ENCODE data around the gene RFX1. TPM values are rescaled to one million over a fixed set of nuclear protein-coding genes. Genes with fewer than 3 reads are reported as not detected.
A peak's percentile ranks its signal among the peaks of the same experiment; 100 is the strongest.

RFX1 gene
- total RNA-seq, 8 experiments from 2014 or later, result 1.9 to 21.2 (median 8.7) TPM

GRCh38 chr19:14000691-14001375 is 5.3 kb downstream of the RFX1 start:
- H3K4me3 ChIP-seq, result no peak overlapping the region
- in situ Hi-C loops (cut with MboI; ENCODE audit: low pct_unique_long_range_greater_than_20kb in 2 of 9, low sequenced_read_pairs in 9 of 9, unreplicated experiment in 9 of 9), result no loop called here
- H3K4me1 ChIP-seq (replicated peaks in 1 of 2), result peaks cover 0 to 6% of the 10 kb centered on the region in 2 donors
- WGBS, 10 experiments, result 79 to 100% (median 88%) methylated on average over 1 to 11 of the region's 13 CpGs
- ATAC-seq (replicated peaks in 6 of 8), result no peak
- no peak overlapping the region for H3K27ac ChIP-seq

- no peak for ATAC-seq (replicated peaks in 6 of 8)
- Histone ChIP-seq H3K4me1 (replicated peaks in 1 of 2) (peaks cover 0 to 1% of the 10 kb centered on the region in 2 donors), H3K27ac (no peak overlapping the region), H3K4me3 (no peak overlapping the region)
- WGBS, 10 experiments, result 92 to 100% (median 100%) methylated on average over 2 to 3 of the region's 3 CpGs; no CpG with 5 or more reads in 3 of the 10 experiments
- in situ Hi-C loops (cut with MboI; ENCODE audit: low pct_unique_long_range_greater_than_20kb in 2 of 9, low sequenced_read_pairs in 9 of 9, unreplicated experiment in 9 of 9), result no loop called here
Measured at GRCh38 chr19:13999085-13999484, 7.0 kb downstream of the RFX1 start.

GRCh38 chr19:13998426-13998825 is 7.7 kb downstream of the RFX1 start:
- WGBS, 10 experiments, result 100% methylated on average over 1 of the region's 1 CpG; no CpG with 5 or more reads in 8 of the 10 experiments
- in situ Hi-C loops (cut with MboI; ENCODE audit: low pct_unique_long_range_greater_than_20kb in 2 of 9, low sequenced_read_pairs in 9 of 9, unreplicated experiment in 9 of 9), result no loop called here
- H3K4me1 ChIP-seq (replicated peaks in 1 of 2), result peaks cover 0 to 4% of the 10 kb centered on the region in 2 donors
- ATAC-seq (replicated peaks in 6 of 8), result no peak
- no peak overlapping the region for H3K27ac ChIP-seq
- no peak overlapping the region for H3K4me3 ChIP-seq

GRCh38 chr19:13997631-13997962 is 8.5 kb downstream of the RFX1 start:
- WGBS, 10 experiments, result 80 to 100% (median 100%) methylated on average over 1 of the region's 6 CpGs; no CpG with 5 or more reads in 7 of the 10 experiments
- ATAC-seq (replicated peaks in 6 of 8), result no peak
- in situ Hi-C loops (cut with MboI; ENCODE audit: low pct_unique_long_range_greater_than_20kb in 2 of 9, low sequenced_read_pairs in 9 of 9, unreplicated experiment in 9 of 9), result no loop called here
- Histone ChIP-seq H3K4me1 (replicated peaks in 1 of 2) (peaks cover 0 to 4% of the 10 kb centered on the region in 2 donors), H3K4me3 (no peak overlapping the region), H3K27ac (no peak overlapping the region)

GRCh38 chr19:13996928-13997630 is 9.0 kb downstream of the RFX1 start:
- ATAC-seq (replicated peaks in 6 of 8), result no peak

GRCh38 chr19:13995878-13996765 is 10.0 kb downstream of the RFX1 start:
- peak in 1 of 8 experiments; percentile 29 for ATAC-seq (replicated peaks in 6 of 8)
- Histone ChIP-seq H3K4me3 (no peak overlapping the region), H3K27ac (no peak overlapping the region), H3K4me1 (replicated peaks in 1 of 2) (peaks cover 0 to 4% of the 10 kb centered on the region in 2 donors)
- in situ Hi-C loops (cut with MboI; ENCODE audit: low pct_unique_long_range_greater_than_20kb in 2 of 9, low sequenced_read_pairs in 9 of 9, unreplicated experiment in 9 of 9), result no loop called here
- 75 to 97% (median 88%) methylated on average over 2 to 7 of the region's 14 CpGs; no CpG with 5 or more reads in 3 of the 10 experiments for WGBS, 10 experiments

More at GRCh38 chr19:13996928-13997630, 9.0 kb downstream of the RFX1 start:
- Histone ChIP-seq H3K27ac (no peak overlapping the region), H3K4me1 (replicated peaks in 1 of 2) (peaks cover 0 to 4% of the 10 kb centered on the region in 2 donors), H3K4me3 (no peak overlapping the region)
- in situ Hi-C loops (cut with MboI; ENCODE audit: low pct_unique_long_range_greater_than_20kb in 2 of 9, low sequenced_read_pairs in 9 of 9, unreplicated experiment in 9 of 9), result no loop called here
- WGBS, 10 experiments, result 80 to 100% (median 88%) methylated on average over 2 to 11 of the region's 22 CpGs; no CpG with 5 or more reads in 4 of the 10 experiments

GRCh38 chr19:13995017-13995728 is 10.9 kb downstream of the RFX1 start:
- peaks cover 0 to 4% of the 10 kb centered on the region in 2 donors for H3K4me1 ChIP-seq (replicated peaks in 1 of 2)
- 24 to 100% (median 83%) methylated on average over 1 to 6 of the region's 13 CpGs; no CpG with 5 or more reads in 1 of the 10 experiments for WGBS, 10 experiments
- H3K4me3 ChIP-seq, result no peak overlapping the region
- in situ Hi-C loops (cut with MboI; ENCODE audit: low pct_unique_long_range_greater_than_20kb in 2 of 9, low sequenced_read_pairs in 9 of 9, unreplicated experiment in 9 of 9), result no loop called here
- H3K27ac ChIP-seq, result no peak overlapping the region
- ATAC-seq (replicated peaks in 6 of 8), result no peak

- H3K27ac ChIP-seq, result no peak overlapping the region
- H3K4me3 ChIP-seq, result no peak overlapping the region
- in situ Hi-C loops (cut with MboI; ENCODE audit: low pct_unique_long_range_greater_than_20kb in 2 of 9, low sequenced_read_pairs in 9 of 9, unreplicated experiment in 9 of 9), result no loop called here
- H3K4me1 ChIP-seq (replicated peaks in 1 of 2), result peaks cover 0 to 4% of the 10 kb centered on the region in 2 donors
- WGBS, 10 experiments, result 67 to 100% (median 86%) methylated on average over 1 to 10 of the region's 22 CpGs; no CpG with 5 or more reads in 7 of the 10 experiments
- ATAC-seq (replicated peaks in 6 of 8), result peak in 5 of 8 experiments; percentile 25 to 60 (median 39)
Measured at GRCh38 chr19:13993590-13994300, 12.4 kb downstream of the RFX1 start.

GRCh38 chr19:13992025-13992424 is 14.1 kb downstream of the RFX1 start:
- Histone ChIP-seq H3K4me1 (replicated peaks in 1 of 2) (peaks cover 0 to 4% of the 10 kb centered on the region in 2 donors), H3K27ac (no peak overlapping the region), H3K4me3 (no peak overlapping the region)
- WGBS, 10 experiments, result 90 to 95% (median 94%) methylated on average over 2 to 3 of the region's 7 CpGs; no CpG with 5 or more reads in 7 of the 10 experiments
- in situ Hi-C loops (cut with MboI; ENCODE audit: low pct_unique_long_range_greater_than_20kb in 2 of 9, low sequenced_read_pairs in 9 of 9, unreplicated experiment in 9 of 9), result no loop called here
- ATAC-seq (replicated peaks in 6 of 8), result no peak

GRCh38 chr19:13990085-13990484 is 16.0 kb downstream of the RFX1 start:
- 100% methylated on average over 1 of the region's 8 CpGs; no CpG with 5 or more reads in 9 of the 10 experiments for WGBS, 10 experiments
- in situ Hi-C loops (cut with MboI; ENCODE audit: low pct_unique_long_range_greater_than_20kb in 2 of 9, low sequenced_read_pairs in 9 of 9, unreplicated experiment in 9 of 9), result no loop called here
- ATAC-seq (replicated peaks in 6 of 8), result no peak

GRCh38 chr19:13989487-13989886 is 16.6 kb downstream of the RFX1 start:
- in situ Hi-C loops (cut with MboI; ENCODE audit: low pct_unique_long_range_greater_than_20kb in 2 of 9, low sequenced_read_pairs in 9 of 9, unreplicated experiment in 9 of 9), result no loop called here
- WGBS, 10 experiments, result 86 to 94% (median 87%) methylated on average over 3 to 4 of the region's 7 CpGs; no CpG with 5 or more reads in 7 of the 10 experiments
- Histone ChIP-seq H3K27ac (no peak overlapping the region), H3K4me1 (replicated peaks in 1 of 2) (peaks cover 8 to 16% of the 10 kb centered on the region in 2 donors), H3K4me3 (no peak overlapping the region)
- ATAC-seq (replicated peaks in 6 of 8), result no peak

More at GRCh38 chr19:13990085-13990484, 16.0 kb downstream of the RFX1 start:
- Histone ChIP-seq H3K4me3 (no peak overlapping the region), H3K27ac (no peak overlapping the region), H3K4me1 (replicated peaks in 1 of 2) (peaks cover 8 to 16% of the 10 kb centered on the region in 2 donors)
